ENCODE data around the gene GRSF1. TPM values are rescaled to one million over a fixed set of nuclear protein-coding genes. Genes with fewer than 3 reads are reported as not detected.

GRSF1 gene
- total RNA-seq, 4 donors from 2014 or later = 121 to 158 (median 140) TPM

GRCh38 chr4:70818173-70818855 lies 21.4 kb downstream of the GRSF1 start:
- Histone ChIP-seq H3K36me3 (peaks cover 4 to 48% of the 10 kb centered on the region in 2 donors), H3K27me3 (no peaks in the 10 kb centered on the region), H3K9me3 (no peaks in the 10 kb centered on the region), H3K4me1 (no peaks in the 10 kb centered on the region), H3K4me3 (no peak overlapping the region), H3K27ac (no peak overlapping the region)
- DNase-seq (no peak), ATAC-seq (no peak)
- intact Hi-C loops (cut with DNase I; ENCODE audit: low total_unique reads) = no loop called here
- TF ChIP-seq POLR2A (IDR thresholded peaks at IDR 0.05) = no peak
- TF ChIP-seq CTCF (IDR thresholded peaks at IDR 0.05 in 4 of 5, conservative IDR thresholded peaks at IDR 0.05 in 1 of 5) = no peak
- in situ Hi-C loops (cut with MboI; ENCODE audit: low sequenced_read_pairs in 4 of 4) = no loop called here

- Histone ChIP-seq H3K27me3 (no peaks in the 10 kb centered on the region), H3K36me3 (peaks cover 0 to 33% of the 10 kb centered on the region in 2 donors), H3K27ac (no peak overlapping the region), H3K4me1 (no peaks in the 10 kb centered on the region), H3K4me3 (no peak overlapping the region), H3K9me3 (no peaks in the 10 kb centered on the region)
- in situ Hi-C loops (cut with MboI; ENCODE audit: low sequenced_read_pairs in 4 of 4) (no loop called here), intact Hi-C loops (cut with DNase I; ENCODE audit: low total_unique reads) (no loop called here)
- TF ChIP-seq CTCF (IDR thresholded peaks at IDR 0.05 in 4 of 5, conservative IDR thresholded peaks at IDR 0.05 in 1 of 5) (no peak), POLR2A (IDR thresholded peaks at IDR 0.05) (no peak)
- ATAC-seq (no peak), DNase-seq (no peak)
These were observed 22.8 kb downstream of the GRSF1 start for GRCh38 chr4:70816894-70817293.

- H3K9me3 ChIP-seq = no peaks in the 10 kb centered on the region
- intact Hi-C loops (cut with DNase I; ENCODE audit: low total_unique reads) (no loop called here), in situ Hi-C loops (cut with MboI; ENCODE audit: low sequenced_read_pairs in 4 of 4) (no loop called here)
- H3K4me1 ChIP-seq = no peaks in the 10 kb centered on the region
- peaks cover 0 to 23% of the 10 kb centered on the region in 2 donors for H3K36me3 ChIP-seq
- H3K27me3 ChIP-seq = no peaks in the 10 kb centered on the region
- TF ChIP-seq POLR2A (IDR thresholded peaks at IDR 0.05) (no peak), CTCF (IDR thresholded peaks at IDR 0.05 in 4 of 5, conservative IDR thresholded peaks at IDR 0.05 in 1 of 5) (no peak)
- no peak overlapping the region for H3K4me3 ChIP-seq
- ATAC-seq = no peak
- DNase-seq = no peak
- H3K27ac ChIP-seq = no peak overlapping the region
These were observed 24.3 kb downstream of the GRSF1 start for GRCh38 chr4:70815370-70815769.

- H3K36me3 ChIP-seq = no peaks in the 10 kb centered on the region
- no peak for ATAC-seq
These were observed 31.5 kb downstream of the GRSF1 start for GRCh38 chr4:70808151-70808550.

More at GRCh38 chr4:70808151-70808550, 31.5 kb downstream of the GRSF1 start:
- no peaks in the 10 kb centered on the region for H3K27me3 ChIP-seq
- DNase-seq = no peak
- no peak overlapping the region for H3K27ac ChIP-seq
- no peak for TF ChIP-seq CTCF (IDR thresholded peaks at IDR 0.05 in 4 of 5, conservative IDR thresholded peaks at IDR 0.05 in 1 of 5)
- TF ChIP-seq POLR2A (IDR thresholded peaks at IDR 0.05) = no peak
- in situ Hi-C loops (cut with MboI; ENCODE audit: low sequenced_read_pairs in 4 of 4) (no loop called here), intact Hi-C loops (cut with DNase I; ENCODE audit: low total_unique reads) (no loop called here)
- H3K4me3 ChIP-seq = no peak overlapping the region
- no peaks in the 10 kb centered on the region for H3K4me1 ChIP-seq
- H3K9me3 ChIP-seq = no peaks in the 10 kb centered on the region
